ENCODE data around the gene NABP1. TPM values are rescaled to one million over a fixed set of nuclear protein-coding genes. Genes with fewer than 3 reads are reported as not detected.

The NABP1 gene
- total RNA-seq, 1 donor from 2014 or later: 33.0 TPM

DNA sequence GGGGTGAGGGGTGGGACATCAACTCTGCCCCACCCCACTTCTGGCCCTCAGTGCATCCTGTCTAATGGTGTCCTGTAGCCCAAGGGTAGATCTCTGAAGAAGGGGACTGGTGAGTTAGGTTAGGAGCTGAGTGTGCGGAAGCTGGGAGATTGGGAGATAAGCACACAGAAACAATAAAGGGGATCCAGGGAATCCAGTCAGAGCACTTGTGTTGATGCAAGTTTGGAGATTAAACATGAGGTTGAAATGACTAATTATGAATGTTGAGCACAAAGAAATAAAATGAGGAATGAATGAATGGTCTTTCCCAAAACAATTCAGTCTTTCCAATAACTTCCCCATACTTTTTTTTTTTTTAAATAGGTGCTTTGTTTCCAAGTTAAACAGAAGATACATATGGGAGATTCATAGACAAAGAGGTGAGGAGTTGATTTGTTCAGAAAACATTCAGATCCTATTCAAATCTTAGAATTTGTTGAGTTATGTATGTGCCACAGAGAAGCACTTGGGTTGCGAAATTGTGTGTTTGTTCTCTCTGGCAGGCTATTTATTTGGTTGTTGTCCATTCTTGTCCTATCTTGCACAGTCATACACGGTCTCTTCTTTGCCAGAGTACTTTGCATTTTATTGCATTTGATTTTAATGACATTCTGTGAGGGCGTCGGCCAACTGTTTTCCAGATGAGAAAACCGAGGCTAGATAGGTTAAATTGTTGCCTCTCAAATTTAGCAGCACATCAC is 31.6 kb upstream of the NABP1 start:
- DNase-seq (ENCODE audit: extremely low read depth, low read depth, low spot score): no peak

GRCh38 chr2:191649519-191649918 is 28.4 kb upstream of the NABP1 start:
- no peak for DNase-seq (ENCODE audit: extremely low read depth, low read depth, low spot score)

DNA sequence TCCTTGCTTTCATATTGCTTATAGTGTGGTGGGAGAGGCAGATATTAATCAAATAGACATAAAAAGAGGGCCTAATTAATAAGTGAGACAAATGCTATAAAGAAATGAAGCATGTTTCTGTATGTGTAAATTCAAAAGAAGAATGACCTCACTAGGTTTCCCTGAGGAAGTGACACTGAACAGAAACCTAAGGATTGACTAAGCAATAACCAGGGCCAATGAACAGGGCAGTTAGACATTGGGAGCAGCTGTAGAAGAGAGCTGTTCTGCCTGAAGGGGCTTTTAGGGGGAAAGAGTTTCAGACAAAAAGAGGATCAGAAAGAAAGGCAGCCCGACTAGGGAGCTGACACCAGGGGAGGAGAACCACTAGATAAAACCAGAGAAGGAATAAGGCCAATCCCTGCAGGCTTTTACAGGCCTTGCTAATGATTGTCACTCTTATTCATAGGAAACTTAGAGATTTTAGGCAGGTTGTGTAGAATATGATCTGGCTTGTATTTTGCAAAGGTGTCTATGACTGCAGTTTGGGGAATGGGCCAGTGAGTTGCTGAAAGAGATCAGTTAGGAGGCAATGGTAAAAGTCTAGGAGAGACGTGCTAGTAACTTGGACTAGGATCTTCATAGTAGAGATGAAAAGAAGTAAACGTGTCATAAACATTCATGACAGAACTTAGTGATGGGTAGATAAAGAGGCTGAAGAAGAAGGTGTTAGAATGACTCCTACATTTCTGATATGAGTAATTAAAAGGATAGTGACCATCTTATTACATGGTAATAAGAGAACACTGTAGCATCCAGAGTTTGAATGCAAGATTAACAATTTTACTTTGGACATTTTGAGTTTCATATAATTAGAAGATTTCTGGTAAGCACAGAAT is 26.8 kb upstream of the NABP1 start:
- no peak for DNase-seq (ENCODE audit: extremely low read depth, low read depth, low spot score)

DNA sequence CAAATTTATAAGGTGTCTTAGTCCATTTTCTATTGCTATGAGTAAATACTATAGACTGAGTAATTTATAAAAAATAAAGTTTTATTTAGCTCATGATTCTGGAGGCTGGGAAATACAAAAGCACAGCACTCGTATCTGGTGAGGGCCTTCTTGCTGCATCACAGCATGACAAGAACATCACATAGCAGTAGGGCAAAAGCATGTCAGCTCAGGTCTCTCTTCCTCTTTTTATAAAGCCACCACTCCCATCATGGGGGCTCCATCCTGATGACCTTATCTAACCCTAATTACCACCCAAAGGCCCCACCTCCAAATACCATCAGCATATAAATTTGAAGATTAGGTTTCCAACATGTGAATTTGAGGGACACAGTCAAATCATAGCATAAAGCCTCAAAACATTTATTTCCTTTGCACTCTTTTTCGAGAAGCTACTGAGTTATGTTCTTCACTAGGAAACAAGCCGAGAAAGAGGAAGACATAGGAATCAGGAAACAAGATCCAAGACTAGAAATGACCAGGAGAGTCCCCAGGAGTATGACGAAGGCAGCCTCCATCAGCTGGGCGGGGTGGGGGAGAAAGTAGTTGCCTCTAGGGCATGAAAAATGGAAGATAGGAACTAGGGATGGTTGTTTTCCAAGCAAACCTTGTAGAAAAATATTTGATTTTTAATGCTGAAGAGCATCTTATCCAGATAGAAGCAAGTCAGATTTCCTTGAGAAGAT is 24.1 kb upstream of the NABP1 start:
- DNase-seq (ENCODE audit: extremely low read depth, low read depth, low spot score): no peak

DNA sequence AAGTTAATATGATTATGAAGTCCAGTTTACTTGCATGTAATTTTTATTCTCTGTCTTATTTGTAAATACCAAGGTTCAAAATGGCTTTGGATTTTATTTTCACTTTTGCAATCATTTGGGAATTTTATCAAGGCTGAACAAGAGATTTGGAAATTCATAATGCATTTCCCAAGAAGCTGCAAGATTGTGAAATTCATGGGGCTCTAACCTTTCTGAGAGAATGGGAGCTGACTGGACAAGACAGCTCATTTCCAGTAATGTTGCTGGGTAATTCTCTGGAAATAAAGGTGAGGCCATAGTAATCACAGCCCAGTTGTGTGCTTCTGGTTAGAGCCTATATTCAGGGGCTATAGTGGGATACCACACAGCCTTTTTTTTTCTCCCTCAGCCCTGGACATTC is 21.5 kb upstream of the NABP1 start:
- no peak for DNase-seq (ENCODE audit: extremely low read depth, low read depth, low spot score)

- DNase-seq (ENCODE audit: extremely low read depth, low read depth, low spot score): no peak
Observed at GRCh38 chr2:191656792-191657191, 21.1 kb upstream of the NABP1 start.

DNA sequence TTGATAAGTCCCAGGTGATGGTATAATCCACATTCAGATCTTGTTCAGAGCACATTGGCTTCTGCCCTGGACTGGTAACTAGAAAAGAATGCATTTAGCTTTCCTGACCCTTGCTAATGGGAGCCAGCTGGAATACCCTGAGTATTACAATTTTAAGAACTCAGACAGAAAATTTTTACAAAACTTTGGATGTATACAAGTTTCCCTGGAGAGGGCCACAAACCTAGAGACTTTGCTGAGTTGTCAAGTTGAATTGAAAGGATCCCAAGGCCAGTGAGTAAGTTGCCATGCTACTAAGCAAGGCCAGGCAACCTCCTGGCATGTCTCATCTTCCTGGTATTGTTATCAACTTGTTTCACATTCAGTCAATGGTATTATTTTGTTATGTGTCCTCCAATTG is 20.0 kb upstream of the NABP1 start:
- DNase-seq (ENCODE audit: extremely low read depth, low read depth, low spot score): no peak

GRCh38 chr2:191659198-191659597 is 18.7 kb upstream of the NABP1 start:
- DNase-seq (ENCODE audit: extremely low read depth, low read depth, low spot score): no peak

DNA sequence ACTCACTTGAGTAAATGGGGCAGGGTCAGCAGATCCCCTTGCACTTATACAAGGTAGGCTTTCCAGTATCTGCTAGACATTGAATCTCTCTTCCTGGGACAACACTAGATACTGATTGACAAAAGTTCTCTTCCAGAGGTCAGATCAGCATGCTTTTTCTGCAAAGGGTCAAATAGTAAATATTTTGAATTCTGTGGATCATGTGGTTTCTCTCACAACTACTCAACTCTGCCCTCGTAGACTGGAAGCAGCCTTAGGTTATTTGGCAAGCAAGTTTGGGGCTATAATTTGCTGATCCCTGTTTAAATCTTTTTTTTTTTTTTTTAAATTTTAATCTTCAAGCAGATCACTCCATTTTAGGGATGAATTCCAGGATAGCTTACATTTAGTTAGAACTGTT is 17.4 kb upstream of the NABP1 start:
- DNase-seq (ENCODE audit: extremely low read depth, low read depth, low spot score): no peak

DNA sequence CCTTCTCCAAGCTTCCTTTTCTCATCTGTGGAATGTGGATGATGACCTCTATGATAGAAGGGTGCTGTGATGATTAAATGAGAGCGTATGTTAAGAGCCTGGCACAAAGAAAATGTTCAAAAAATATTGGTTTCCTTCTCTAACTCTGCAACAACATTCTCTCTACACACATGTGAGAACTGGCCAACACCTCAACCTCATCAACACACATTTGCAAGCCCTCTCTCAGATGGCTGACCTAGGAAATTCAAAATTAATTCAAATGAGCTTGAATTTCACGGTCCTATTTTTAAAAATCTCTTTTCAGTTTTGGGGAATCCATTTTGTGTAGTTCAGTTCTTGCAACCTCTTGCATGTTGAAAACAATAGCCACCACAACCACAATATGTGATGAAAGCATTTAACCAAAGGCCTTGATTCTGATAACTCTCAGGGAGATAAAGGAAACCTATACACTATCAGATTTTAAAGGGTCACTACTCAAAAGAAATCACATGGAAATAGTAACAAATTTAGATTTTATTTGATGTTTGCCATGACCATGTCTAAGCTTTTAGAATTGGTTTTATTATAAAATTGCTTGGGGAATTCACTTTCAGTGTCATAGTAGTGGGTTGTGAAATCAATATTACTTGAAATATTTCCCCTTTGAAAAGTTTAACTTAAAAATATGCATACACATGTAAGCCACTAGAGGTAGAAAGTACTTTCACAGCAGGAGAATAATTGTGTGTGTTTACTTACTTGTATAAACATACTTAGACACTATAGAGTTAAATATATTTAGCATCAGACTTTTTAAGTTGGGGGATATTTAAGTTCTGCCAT is 16.6 kb upstream of the NABP1 start:
- no peak for DNase-seq (ENCODE audit: extremely low read depth, low read depth, low spot score)

DNA sequence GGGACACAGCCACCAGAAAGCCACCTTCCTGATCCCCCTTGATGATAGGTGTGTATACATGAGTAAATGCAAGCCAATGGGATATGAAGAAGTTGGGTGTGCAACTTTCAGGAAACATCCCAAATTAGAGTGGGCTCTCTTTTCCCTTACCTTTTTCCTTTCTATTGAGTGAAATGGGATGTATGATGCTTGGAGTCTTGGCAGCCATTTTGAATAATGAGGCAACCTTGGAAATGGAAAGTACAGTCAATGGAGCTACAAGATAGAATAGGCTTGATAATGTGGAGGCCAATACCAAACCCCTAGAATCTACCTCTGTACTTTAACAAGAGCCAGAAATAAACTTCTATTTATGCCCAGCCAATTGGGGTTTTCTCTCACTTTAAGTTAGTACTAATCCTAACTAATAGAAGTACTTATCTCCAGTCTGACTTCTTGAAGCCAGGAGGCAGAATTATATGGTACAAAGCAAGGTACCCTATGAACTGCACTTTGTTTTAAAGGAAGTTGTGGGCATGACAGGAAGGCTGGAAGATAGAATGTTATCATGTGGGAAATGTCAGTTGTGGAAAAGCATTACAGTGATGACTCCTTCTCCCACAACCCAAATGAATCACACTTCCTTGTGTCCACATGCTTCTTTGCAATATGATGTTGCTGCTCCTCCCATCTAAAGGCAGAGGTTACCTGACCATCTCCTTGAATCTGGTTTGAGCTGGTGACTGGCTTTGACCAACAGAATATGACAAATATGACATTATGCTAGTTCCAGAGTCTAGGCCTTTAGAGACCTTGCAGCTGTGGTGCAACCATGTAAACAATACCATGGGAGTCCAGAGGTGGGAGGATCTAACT is 12.9 kb upstream of the NABP1 start:
- no peak for DNase-seq (ENCODE audit: extremely low read depth, low read depth, low spot score)

DNA sequence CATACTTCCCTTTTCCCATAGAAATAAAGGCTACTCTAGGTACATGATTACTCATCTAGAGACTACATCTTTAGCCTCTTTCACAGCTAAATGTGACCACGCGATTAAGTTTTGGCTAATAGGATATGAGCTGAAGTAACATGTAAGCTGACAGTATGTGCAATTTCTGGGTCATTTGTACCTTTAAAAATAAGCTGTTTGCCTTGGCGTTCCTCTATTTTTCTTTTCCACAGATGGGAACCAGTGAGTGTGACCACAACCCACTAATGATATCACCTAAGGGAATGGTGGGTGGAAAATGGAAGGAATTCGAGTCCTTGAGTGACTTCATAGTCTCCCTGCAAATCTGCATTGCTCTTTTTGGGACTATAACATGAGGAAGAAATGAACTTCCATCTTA is 11.7 kb upstream of the NABP1 start:
- DNase-seq (ENCODE audit: extremely low read depth, low read depth, low spot score): no peak

DNA sequence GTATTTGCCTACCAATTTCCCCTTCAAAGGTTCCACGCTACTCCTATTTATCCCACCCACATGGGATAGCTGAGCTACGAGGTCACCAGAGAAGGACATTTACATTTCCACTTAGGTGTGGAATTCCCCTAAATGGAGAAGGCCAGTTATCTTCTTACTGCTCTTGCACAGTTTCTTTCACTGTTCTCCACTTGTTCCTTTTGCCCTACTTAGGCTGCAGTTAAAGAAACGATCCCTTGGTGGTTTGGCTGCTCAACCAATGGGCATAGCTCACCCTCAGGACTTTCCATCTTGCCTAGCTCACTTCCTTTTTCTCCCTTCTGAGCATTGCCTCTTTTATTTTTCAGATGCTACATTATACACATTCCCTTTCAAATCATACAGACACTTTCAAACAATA is 11.2 kb upstream of the NABP1 start:
- DNase-seq (ENCODE audit: extremely low read depth, low read depth, low spot score): no peak

- DNase-seq (ENCODE audit: extremely low read depth, low read depth, low spot score): no peak
Observed at GRCh38 chr2:191670076-191670475, 7.9 kb upstream of the NABP1 start.

GRCh38 chr2:191670787-191671186 is 7.1 kb upstream of the NABP1 start:
- no peak for DNase-seq (ENCODE audit: extremely low read depth, low read depth, low spot score)

- DNase-seq (ENCODE audit: extremely low read depth, low read depth, low spot score): no peak
Observed at GRCh38 chr2:191675807-191676721, 1.9 kb upstream of the NABP1 start.

DNA sequence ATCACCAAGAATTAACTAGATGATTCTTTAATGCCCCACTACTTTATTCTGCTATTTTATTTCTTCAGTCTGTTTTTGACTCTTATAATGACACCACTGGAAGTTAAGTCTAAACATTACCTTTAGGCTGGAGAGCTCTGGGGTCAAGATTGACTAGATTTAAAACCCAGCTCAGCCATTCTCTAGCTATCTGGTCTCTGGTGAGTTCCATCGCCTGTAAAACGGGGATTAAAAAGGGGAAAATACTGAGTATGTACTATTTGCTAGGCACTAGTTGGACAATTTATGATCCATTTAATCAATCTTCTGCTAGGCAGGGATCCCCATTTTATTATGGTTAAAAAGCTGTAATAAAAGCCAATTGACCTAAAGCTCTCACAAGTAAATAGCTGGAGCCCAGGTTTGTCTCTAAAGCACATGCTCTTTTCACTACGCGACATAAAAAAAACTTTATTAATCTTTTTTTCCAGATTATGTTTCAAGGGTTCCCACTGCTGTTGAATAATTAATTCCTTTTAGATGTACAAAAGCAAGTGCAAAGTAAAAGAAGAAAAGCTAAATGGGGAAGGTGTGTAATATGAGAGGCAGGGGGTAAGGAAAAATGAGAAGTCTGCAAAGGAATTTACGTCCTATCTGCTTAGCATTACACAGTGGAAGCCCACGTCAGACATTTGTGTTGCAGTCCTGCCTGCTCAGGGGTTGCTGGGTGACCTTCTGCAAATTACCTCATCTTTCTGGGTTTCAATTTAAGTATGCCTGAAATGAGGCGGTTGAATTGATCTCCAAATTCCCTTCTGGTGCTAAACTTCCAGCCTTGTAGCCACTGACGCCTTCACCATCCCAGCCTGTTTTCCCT is 918 bp upstream of the NABP1 start:
- DNase-seq (ENCODE audit: extremely low read depth, low read depth, low spot score): no peak
